Ovary (tissue), 9 donors: ENCODE measurements around the gene PRDM16. TPM values are rescaled to one million over a fixed set of nuclear protein-coding genes. Genes with fewer than 3 reads are reported as not detected.

Experiments
- DNase-seq, 5 donors: peaks; one replicate each; pipeline ENCODE4 v3.0.0-alpha.2; 2019 to 2020
- H3K27ac ChIP-seq, 2 donors: fragments of 200-600 bp; one replicate each; pipeline versions ENCODE4 v1.5.1 to v1.8.0; 2019 to 2022
- H3K27me3 ChIP-seq: fragments of 200-600 bp; one replicate; pipeline ENCODE4 v1.8.0; 2022
- H3K36me3 ChIP-seq: fragments of 200-600 bp; sonication (generic); one replicate; pipeline ENCODE4 v1.5.1; 2019
- H3K4me1 ChIP-seq: one replicate; pipeline ENCODE4 v1.8.1; 2013; ENCODE audit warnings: mild to moderate bottlenecking, moderate library complexity; ENCODE audit not compliant: insufficient read depth
- H3K4me3 ChIP-seq: fragments of 200-600 bp; sonication (generic); one replicate; pipeline ENCODE4 v1.5.1; 2017
- H3K9me3 ChIP-seq, 2 donors: fragments of 200-600 bp in 1 of 2; sonication (generic) in 1 of 2; one replicate each; pipeline versions ENCODE4 v1.5.1 to v1.8.1; 2013 to 2019; ENCODE audit warnings: mild to moderate bottlenecking in 1 of 2, moderate library complexity in 1 of 2
- CTCF ChIP-seq, 3 donors: fragments of 450-650 bp in 2 of 3; fragments of 200-600 bp in 1 of 3; IDR thresholded peaks; one replicate each; pipeline versions ENCODE4 v1.5.1 to v1.8.0; 2016 to 2022; ENCODE audit warnings: antibody characterized with exemption in 3 of 3, mild to moderate bottlenecking in 1 of 3
- EP300 ChIP-seq: sonication (generic); formaldehyde crosslinking; IDR thresholded peaks from one replicate; pipeline ENCODE4 v1.6.1; 2017; ENCODE audit warnings: antibody characterized with exemption
- POLR2A ChIP-seq: fragments of 450-650 bp; IDR thresholded peaks from one replicate; pipeline ENCODE4 v1.6.1; 2017; ENCODE audit warnings: antibody characterized with exemption, mild to moderate bottlenecking, moderate library complexity
- WGBS, 3 donors: extraction: QIAGEN DNeasy Blood & Tissue Kit in 1 of 3; methylation state at CpG; one replicate each; pipeline versions ENCODE4 v1.1.5 to v1.1.7; 2013 to 2017; 5-methylcytosine and 5-hydroxymethylcytosine counted together
- intact Hi-C, 4 donors: fragments of 100-400 bp; cut with DNase I; formaldehyde crosslinking; loops; one replicate each; pipeline versions ENCODE4 v1.11.0 to v1.15.1; 2022 to 2023
- polyA plus RNA-seq, 2 donors: library from polyadenylated mRNA; stranded (reverse); fragments of 200-250 nt in 1 of 2; fragments of 350-450 nt in 1 of 2; fragmentation: Illumina TruSeq in 1 of 2; extraction: RNeasy Lipid Tissue Mini Kit (QIAGEN cat#74804) in 1 of 2; gene quantifications; one replicate each; pipeline ENCODE4 v1.2.3, GENCODE V29; 2013 to 2014
- total RNA-seq, 7 donors: library from RNA; depleted of rRNA in 2 of 7; stranded (reverse); fragments of >200 nt in 2 of 7; fragmentation: NEBNext Ultra II Directional in 3 of 7; extraction: Animal tissue kit (Norgen Biotek cat#: 25700) in 3 of 7; gene quantifications; one replicate each; pipeline versions ENCODE4 v1.1.0 to v1.2.4, GENCODE V29; 2016 to 2023
- donor health status: DM: no; HTN: no; CAD: no; lungs with moderate emphysema.
- donor health status: DM: no; HTN: no; CAD: no.
- donor health status: Bipolar disorder and iron deficiency.
- donor health status: DM: yes; HTN: yes; CAD: no.
- donor health status: DM: no; HTN: no; CAD: no.
- donor health status: DM: yes; HTN: yes; CAD: no.

PRDM16 gene
- total and polyA plus RNA-seq, 9 donors = 1.1 to 17.3 (median 3.9) TPM

- no peak for DNase-seq
- H3K36me3 ChIP-seq = no peaks in the 10 kb centered on the region
- H3K4me1 ChIP-seq = no peaks in the 10 kb centered on the region
- TF ChIP-seq CTCF (IDR thresholded peaks at IDR 0.05) (no peak), POLR2A (no peak), EP300 (no peak)
- 57 to 71% (median 59%) methylated on average over 18 to 23 of the region's 23 CpGs for WGBS, 3 donors
- intact Hi-C loops = loop anchor here (5.0 to 10.0 kb wide), 4 partner anchors 411 to 1009 kb away; partner anchors contain the start of gene PEX10 (in 1 of the 4)
- no peak overlapping the region for H3K4me3 ChIP-seq
- no peaks in the 10 kb centered on the region for H3K27me3 ChIP-seq
- no peaks in the 10 kb centered on the region for H3K9me3 ChIP-seq
- no peak overlapping the region for H3K27ac ChIP-seq
Measured at GRCh38 chr1:3423245-3423829, 354.3 kb downstream of the PRDM16 start.

GRCh38 chr1:3423896-3424611 is 355.1 kb downstream of the PRDM16 start:
- H3K36me3 ChIP-seq = no peaks in the 10 kb centered on the region
- H3K27me3 ChIP-seq = no peaks in the 10 kb centered on the region
- no peak for TF ChIP-seq CTCF (IDR thresholded peaks at IDR 0.05)
- no peak for TF ChIP-seq EP300
- TF ChIP-seq POLR2A = no peak
- intact Hi-C loops = loop anchor here (5.0 to 10.0 kb wide), 4 partner anchors 412 to 1009 kb away; partner anchors contain the start of gene PEX10 (in 1 of the 4)
- H3K9me3 ChIP-seq = no peaks in the 10 kb centered on the region
- no peaks in the 10 kb centered on the region for H3K4me1 ChIP-seq
- WGBS, 3 donors = 59 to 65% (median 59%) methylated on average over 28 of the region's 28 CpGs
- DNase-seq = no peak
- H3K27ac ChIP-seq = no peak overlapping the region
- H3K4me3 ChIP-seq = no peak overlapping the region

GRCh38 chr1:3425486-3426215 is 356.6 kb downstream of the PRDM16 start:
- TF ChIP-seq CTCF (IDR thresholded peaks at IDR 0.05) = no peak
- no peak for TF ChIP-seq EP300
- TF ChIP-seq POLR2A = no peak
- 88 to 93% (median 89%) methylated on average over 44 of the region's 44 CpGs for WGBS, 3 donors
- no peaks in the 10 kb centered on the region for H3K4me1 ChIP-seq

GRCh38 chr1:3426956-3427535 is 358.0 kb downstream of the PRDM16 start:
- H3K27ac ChIP-seq = no peak overlapping the region
- intact Hi-C loops = loop anchor here in 2 of 4 donors (5.0 to 10.0 kb wide), 2 partner anchors 1010 to 1012 kb away; partner anchors contain the start of gene PEX10 (in 1 of the 2)
- no peak for DNase-seq

More at GRCh38 chr1:3425486-3426215, 356.6 kb downstream of the PRDM16 start:
- DNase-seq = no peak
- Histone ChIP-seq H3K36me3 (no peaks in the 10 kb centered on the region), H3K4me3 (no peak overlapping the region), H3K27me3 (no peaks in the 10 kb centered on the region), H3K27ac (no peak overlapping the region), H3K9me3 (no peaks in the 10 kb centered on the region)
- intact Hi-C loops = loop anchor here in 2 of 4 donors (5.0 to 10.0 kb wide), 2 partner anchors 1008 to 1011 kb away; partner anchors contain the start of gene PEX10 (in 1 of the 2)

More at GRCh38 chr1:3426956-3427535, 358.0 kb downstream of the PRDM16 start:
- Histone ChIP-seq H3K27me3 (no peaks in the 10 kb centered on the region), H3K36me3 (no peaks in the 10 kb centered on the region), H3K4me1 (no peaks in the 10 kb centered on the region), H3K9me3 (no peaks in the 10 kb centered on the region), H3K4me3 (no peak overlapping the region)
- TF ChIP-seq EP300 (no peak), POLR2A (no peak), CTCF (IDR thresholded peaks at IDR 0.05) (no peak)
- 90 to 94% (median 92%) methylated on average over 20 of the region's 20 CpGs for WGBS, 3 donors
